OCI-LY1 (cell line): Measurements from ENCODE around the gene PDZRN4.

Experiments used
- CTCF ChIP-seq: fragments of 200-600 bp; sonication (generic), shearing (Covaris generic); IDR thresholded peaks from 2 replicates; pipeline ENCODE4 v1.5.1; 2017; ENCODE audit warnings: mild to moderate bottlenecking, antibody characterized with exemption, low read length, moderate library complexity, mixed read lengths
- EZH2 ChIP-seq: fragments of 200-600 bp; sonication (generic), shearing (Covaris generic); IDR thresholded peaks from 2 replicates; pipeline ENCODE4 v1.8.0; 2017; ENCODE audit warnings: borderline replicate concordance, mixed run types, mild to moderate bottlenecking, antibody characterized with exemption, low read length, moderate library complexity, mixed read lengths

- TF ChIP-seq CTCF, result no peak
- no peak for TF ChIP-seq EZH2
Measured at GRCh38 chr12:41467591-41468325, 279.6 kb downstream of the PDZRN4 start.
